Stimulated activated CD4-positive, alpha-beta T cell treated with anti-CD3 and anti-CD28 coated beads, Interleukin-2, amount 100 ng/mL, for 48 hours (primary cell): ENCODE data around the gene GARNL3.

ENCODE experiments used
- DNase-seq, 2 donors: peaks; one replicate each; pipeline ENCODE4 v3.0.0-alpha.2; 2020

The GARNL3 gene, protein sequence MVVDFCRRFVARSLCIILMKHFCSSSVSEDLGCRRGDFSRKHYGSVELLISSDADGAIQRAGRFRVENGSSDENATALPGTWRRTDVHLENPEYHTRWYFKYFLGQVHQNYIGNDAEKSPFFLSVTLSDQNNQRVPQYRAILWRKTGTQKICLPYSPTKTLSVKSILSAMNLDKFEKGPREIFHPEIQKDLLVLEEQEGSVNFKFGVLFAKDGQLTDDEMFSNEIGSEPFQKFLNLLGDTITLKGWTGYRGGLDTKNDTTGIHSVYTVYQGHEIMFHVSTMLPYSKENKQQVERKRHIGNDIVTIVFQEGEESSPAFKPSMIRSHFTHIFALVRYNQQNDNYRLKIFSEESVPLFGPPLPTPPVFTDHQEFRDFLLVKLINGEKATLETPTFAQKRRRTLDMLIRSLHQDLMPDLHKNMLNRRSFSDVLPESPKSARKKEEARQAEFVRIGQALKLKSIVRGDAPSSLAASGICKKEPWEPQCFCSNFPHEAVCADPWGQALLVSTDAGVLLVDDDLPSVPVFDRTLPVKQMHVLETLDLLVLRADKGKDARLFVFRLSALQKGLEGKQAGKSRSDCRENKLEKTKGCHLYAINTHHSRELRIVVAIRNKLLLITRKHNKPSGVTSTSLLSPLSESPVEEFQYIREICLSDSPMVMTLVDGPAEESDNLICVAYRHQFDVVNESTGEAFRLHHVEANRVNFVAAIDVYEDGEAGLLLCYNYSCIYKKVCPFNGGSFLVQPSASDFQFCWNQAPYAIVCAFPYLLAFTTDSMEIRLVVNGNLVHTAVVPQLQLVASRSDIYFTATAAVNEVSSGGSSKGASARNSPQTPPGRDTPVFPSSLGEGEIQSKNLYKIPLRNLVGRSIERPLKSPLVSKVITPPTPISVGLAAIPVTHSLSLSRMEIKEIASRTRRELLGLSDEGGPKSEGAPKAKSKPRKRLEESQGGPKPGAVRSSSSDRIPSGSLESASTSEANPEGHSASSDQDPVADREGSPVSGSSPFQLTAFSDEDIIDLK

DNA sequence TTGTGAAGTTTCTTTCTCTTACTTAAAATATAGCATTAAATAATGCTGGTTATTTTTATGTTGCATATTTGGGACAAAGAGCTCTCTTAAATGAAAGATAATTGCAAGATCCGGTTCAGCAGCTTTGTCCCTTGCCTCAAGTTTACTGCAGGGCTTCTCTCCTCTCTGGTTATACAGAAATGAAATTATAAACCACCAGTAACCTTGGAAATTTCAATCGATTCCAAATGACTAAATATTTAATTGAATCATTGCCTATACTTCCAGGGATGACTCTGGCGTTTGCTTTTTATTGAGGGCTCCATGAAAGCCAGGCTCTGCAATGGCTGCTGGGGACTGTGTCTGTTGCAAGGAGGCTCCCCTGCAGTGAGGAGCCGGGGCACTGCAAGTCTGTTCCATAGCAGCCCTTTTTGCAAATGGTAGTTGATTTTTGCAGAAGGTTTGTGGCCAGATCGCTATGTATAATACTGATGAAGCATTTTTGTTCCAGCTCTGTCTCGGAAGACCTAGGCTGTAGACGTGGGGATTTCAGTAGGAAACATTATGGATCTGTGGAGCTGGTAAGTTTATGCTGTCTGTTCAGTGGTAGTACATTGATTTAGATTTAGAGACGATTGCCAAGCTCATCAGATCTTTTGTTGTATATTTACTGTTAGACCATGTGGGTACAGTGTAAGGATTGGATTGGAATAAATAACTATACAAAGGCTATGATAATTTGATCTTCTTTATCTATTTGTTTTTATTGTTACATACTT lies at the start of gene GARNL3:
Gene GARNL3 (plus strand): TSS at position 313 of the 758 bp plus-strand sequence. CDS start 104 bp downstream, at position 417.
- DNase-seq: no peak

DNA sequence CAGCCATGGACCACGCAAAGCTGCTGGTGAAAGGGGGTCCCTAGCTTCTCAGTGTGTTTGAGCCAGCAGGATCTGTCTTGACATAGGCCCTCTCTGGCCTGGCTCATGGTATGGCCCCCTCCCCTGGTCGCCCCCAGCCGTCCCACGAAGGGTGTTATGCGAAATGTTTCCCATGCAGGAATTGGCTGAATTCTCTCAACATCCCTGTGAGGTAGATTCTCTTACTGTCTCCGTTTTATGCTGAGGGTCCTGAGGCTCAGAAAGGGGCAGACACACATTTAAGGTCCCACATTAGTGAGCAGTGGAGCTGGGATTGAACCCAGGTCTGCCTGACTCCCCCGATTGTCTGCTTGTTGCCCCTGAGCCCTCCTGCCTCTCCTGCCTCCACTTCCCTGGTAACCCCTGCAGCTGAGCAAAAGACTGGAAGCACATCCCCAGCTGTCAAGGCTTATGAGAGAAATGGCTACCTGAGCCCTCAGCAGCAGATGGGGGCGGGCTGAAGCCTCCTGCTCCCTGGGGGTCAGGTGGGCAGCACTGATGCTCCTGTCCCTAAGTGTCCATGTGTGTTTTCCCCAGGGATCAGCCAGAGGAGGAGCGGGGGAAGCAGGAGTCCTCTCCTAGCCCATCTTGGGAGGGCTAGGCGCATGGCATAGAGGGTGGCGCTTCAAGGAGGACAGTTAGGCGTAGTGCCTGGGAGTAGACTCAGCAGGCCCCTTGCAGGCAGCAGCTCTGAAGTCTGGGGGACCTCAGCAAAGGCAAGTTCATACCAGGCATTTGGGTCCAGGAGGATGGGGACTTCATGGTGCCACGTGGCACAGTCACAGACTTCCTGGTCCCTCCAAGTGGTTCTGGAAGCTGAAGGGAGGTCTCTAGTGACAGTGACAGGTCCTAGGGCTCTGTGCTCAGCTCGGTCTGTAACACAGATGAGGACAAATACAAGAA lies 49.0 kb upstream of the GARNL3 start:
- DNase-seq: no peak

DNA sequence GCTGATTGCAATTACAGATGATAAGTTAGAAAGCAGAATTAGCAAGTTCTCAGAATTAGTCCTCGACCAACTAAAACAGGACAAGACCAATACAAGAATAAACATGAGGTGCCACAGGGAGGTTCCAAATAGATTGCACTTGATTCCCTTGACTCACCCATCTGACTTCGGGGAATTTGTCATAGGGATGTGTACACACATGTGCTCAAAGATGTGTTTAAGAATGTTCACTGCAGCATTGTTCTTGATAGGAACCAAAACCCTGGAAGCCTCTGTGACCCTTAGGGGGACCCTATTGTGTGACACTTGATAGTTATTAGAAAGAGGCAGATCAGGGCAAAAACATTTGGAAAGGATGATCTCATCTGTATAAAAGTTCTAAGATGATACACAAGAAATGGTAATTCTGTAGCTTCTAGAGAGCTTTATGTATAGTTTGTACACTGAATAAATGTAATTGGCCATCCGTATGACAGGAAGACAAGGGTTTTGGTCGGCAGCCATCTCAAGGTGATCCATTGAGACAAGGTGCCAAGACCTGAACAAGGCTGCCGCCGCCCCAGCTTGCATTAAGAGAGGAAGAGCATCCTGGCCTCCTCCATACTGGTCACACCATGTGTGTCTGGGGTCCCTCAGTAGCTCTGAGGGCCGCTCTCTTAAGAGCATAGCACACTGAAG lies 48.2 kb upstream of the GARNL3 start:
- no peak for DNase-seq

DNA sequence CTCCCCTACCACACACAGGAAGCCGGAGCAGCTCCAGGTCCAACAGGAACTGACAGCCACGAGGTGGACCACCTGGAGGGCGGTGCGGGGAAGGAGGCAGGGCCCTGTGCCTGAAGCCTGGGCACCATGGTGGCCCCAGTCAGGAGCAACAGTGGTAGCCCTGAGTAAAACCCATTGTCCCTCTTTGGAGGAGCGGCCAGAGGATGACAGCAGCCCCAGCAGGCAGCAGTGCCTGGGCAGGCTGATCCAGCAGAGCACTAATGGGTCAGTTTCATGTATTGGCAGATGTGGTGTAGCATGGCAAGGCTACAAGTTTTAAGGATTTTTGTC lies 47.7 kb upstream of the GARNL3 start:
- DNase-seq: no peak

DNA sequence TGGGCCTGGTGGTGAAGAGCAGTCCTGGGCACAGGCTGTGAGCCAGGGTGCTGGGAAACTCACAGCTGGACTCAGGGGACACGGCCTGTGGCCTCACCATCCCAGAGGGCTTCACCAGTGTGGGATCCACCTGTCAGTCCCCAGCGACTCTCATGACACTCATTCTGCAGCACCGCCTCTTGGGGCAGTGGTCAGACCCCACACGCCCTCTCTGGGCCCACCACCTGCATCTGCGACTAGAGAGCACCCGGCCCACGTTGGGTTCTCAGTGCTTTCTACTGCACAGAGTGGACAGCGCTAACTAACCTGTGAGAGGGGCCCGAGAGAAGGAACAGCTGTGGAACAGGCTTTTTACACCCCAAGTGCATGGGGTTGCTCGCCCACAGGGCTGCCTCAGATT lies 45.8 kb upstream of the GARNL3 start:
- DNase-seq: no peak

DNA sequence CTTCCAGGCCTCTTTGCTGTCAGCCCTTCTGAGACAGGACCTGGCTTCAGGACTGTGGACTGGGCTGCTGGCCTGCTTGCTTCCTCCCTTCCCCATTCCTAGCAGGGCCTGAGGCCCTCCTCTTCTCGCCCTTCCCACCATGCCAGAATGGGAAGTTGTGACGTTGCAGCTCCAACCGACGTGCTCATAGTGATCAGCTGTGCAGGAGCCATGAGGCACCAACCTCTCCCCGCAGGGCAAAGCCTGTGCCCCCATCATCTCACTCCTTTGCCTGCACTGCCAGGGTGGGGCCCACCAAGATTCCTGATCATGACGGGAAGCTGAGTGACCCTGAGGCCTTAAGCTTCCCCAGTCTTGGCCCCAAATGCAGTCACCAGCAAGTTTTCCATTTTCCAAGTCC lies 45.1 kb upstream of the GARNL3 start:
- DNase-seq: no peak

DNA sequence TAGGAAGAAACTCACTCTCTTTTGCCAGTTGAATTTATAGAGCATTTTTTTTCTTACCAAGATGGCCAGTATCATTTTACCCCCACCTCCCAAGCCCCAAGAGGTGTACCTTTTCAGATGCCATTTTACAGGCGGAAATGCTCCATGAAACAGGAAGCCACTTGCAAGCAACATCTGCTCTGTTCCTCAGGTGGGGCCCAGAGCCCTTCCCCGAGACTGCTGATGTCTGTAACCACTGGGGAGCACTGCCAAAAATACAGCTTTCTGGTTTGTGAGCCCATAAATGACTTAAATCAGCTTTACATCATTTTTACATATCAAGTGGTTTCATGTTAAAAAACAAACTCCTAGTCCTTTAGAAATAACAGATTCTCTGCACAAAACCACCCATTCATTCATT lies 42.9 kb upstream of the GARNL3 start:
- no peak for DNase-seq

DNA sequence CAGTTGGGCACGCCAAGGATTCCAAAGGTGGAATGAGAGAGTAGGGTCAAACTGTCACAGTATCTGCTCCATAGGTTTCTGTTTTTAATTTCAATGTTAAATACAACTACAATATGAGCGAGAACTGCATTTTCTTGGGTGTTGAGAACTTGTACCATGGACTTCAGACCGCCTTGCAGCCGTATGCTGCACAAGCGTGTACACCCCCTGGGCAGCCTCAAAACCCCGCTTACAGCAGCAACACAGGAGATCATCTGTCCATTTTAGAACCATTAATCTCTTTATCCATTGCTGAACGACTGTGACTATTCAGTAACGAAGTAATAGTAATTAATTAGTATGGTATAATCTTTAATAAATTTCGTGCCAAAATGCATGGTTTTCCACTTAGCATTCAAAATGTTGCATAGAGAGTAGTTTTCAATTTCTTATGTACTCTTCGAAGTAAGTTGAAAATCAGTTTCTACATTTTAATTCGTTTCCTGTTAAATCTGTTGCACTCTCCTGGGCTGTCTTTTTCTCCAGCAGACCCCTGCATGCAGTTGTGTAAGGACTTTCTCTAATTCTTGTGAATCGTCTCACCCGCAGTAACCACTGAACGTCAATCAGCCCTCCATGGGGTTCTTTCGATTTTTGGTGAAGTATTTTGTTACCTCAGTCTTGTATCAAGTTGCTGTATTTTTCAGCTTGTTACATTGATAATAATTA lies 42.0 kb upstream of the GARNL3 start:
- DNase-seq: no peak

DNA sequence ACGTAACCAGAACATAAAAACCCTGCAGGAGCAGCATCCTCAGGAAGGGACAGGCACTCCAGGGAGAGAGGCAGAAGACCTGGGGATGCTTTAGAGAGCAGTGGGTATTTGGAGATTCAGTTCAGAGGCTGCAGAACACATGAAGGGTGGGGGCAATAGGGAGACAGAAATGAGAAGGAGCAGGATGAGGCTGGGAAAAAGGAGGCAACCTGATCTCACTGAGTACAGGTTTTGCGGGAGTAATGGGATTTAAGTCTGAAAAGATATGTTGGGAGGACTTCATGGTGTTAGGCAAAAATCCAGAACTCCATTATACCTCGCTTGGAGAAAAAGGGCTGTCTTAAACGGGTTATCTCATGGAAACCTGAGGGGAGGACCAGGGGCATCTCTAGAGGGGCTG lies 41.3 kb upstream of the GARNL3 start:
- DNase-seq: no peak

DNA sequence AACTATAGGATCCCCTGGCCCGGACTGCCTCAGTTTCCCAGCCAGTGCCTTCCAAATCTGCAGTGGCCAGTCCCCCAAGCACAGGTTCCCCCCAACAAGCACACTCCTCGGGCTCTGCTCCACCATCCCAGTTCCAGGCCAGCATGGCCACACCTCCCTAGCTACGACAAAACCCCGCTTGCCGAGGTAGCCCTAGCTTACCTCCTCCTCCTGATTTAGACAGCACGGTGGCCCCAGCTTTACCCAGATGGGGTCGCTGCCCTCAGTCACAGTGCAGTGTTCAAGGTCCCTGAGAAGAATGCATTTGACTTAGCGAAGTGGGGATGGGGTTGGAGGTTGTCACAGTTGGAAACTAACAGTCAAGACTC lies 40.8 kb upstream of the GARNL3 start:
- peak in 1 of 2 donors; percentile 6 for DNase-seq

DNA sequence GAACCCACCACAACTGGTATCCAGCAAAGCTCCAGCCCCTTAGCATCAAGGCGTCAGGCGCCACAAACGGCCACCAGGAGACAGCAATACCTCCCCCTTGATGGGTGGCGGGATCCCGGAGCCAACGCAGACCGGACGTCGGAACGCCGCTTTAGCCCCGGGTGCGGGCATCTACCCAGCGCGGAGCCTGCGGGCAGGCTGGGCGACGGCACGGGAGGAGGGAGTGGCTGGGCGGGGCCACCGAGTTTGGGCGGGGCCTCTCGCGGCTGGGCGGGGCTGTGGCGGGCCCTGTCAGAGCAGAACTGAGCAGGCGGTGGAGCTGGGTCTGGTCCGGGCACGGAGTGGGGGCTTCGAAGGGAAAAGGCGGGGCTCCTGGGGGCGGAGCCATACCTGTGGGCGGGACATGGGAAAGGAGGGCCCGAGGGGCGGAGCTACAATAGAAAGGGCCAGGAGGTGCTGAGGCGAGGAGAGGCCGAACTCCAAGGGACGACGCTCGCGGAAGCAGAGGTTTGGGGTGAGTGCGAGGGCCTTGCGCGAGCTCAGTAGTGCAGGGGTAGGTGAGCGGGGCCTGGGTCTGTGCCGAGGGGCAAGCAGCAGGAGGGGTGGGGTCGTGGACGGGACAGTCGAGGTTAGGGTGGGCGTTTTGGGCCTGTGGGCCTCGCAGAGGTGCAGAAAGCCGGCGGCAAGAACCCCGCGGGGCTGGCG lies 40.2 kb upstream of the GARNL3 start:
- DNase-seq: peak; percentile 76 to 84

DNA sequence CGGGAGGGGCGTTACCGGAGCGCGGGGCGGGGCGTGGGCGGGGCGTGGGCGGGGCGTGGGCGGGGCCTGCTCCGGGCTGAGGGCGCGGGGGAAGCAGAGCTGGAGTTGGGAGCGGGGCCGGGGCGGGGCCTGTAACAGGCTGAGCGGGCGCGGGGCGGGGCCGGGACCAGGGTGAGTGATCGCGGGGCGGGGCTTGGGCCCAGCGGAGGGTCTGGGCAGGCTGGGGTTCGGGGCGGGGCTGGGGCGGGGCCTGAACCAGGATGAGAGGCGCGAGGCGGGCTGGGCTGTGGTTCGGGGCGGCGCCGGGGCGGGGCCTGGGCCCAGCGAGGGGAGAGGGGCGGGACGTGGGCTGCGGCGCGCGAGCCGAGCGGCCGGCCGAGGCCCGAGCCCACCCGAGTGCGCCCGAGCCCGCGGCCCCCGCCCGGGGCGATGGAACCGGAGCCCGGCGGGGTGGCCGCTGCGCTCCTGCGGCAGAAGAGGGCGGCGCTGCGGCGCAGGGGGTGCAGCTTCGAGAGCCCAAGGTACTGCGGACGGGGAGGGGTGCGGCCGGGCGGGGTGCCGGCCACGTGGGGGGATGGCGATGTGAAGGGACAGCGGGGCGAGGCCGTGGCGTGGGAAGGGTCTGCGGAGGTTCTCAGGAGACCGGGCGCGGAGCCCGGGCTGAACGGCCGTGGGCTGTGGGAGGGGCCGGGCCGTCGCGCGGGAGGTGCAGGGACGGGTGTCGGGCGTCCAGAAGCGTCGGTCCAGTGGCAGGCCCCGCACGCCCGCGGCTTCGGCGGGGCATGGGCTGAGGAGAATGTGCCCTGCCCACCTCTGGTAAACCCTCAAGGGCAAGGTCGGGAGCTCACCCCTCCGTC lies 39.5 kb upstream of the GARNL3 start:
- peak; percentile 86 to 93 for DNase-seq

DNA sequence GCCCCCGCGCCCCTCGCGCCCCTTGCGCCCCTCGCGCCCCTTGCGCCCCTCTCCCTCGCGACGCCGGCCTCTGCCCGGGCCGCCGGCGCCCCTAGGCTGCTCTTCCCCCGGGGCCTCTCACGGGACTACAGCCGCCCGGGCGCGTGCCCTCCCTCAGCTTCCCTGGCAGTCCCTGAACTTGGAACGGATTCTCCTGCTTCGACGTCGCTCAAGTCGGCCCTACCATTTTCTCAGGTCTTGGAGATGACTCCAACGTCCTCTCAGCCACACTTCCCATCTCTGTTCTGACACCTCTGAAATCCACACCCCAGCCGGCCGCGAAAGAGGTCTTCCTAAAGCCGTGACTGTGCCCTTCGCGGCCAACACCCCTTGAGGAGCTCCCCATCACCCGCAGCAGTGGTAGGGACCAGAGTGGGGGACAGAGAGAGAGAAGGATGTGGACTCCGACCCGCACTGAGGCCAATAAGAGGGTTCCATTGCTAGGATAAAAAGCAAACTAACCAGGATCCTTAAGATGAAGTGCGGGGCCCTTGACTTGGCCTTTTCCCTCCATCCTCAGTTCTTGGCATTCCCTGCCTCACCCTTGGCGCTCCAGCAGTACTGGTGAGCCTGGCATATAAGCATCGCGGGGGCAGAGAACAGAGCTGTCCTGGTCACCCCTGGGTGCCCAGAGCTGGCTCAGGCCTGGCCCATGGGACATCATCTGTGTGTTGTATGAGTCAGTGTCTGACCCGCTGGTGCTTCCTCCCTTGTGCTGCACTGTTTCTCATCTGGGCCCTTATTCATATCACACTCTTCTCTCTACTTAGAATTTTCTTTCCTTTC lies 38.6 kb upstream of the GARNL3 start:
- no peak for DNase-seq

DNA sequence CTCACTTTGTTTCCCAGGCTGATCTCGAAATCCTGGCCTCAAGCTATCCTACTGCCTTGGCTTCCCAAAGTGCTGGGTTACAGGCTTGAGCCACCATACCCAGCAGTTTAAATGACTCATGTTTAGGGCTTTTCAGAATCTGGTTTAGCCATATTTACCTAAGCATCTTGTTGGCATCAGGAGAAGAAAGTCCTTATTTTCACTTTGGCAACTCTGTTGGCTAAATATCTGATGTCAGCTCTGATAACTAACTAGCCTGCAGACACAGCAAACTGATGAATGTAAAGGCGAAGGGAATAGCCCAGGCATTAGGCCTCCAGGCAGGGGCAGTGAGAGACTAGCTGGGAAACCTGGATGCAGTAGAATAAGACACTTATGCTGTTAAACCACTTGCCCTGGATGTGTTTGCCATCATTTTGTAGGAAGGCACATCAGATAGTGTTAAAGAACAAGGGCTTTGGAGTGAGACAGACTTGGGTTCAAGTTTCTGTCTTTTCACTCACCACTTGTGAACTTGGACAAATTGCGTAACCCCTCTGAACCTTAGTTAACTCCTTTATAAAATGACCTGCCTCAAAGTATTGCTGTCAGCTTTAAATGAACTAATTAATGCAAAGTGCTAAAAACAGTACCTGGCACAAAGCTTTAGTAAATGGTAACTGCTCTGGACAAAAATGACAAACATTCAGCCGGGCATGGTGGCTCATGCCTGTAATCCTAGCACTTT lies 34.7 kb upstream of the GARNL3 start:
- DNase-seq: no peak

DNA sequence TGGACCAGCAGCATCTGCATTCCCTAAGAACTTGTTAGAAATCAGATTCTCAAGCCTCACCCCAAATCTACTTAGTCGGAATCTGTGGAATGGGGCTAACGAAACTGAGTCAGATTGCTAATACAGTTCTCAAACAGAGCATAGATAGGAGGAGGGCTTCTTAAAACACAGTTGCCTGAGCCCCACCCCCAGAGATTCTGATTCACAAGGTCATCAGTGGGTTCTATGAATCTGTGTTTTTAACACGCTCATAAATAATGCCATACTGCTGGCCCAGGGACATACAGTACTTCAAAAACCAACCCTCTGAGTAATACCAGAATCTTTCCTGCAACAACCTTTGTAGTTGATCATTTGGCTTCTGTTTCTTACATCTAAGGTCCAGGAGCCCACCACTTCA lies 32.9 kb upstream of the GARNL3 start:
- DNase-seq: no peak

DNA sequence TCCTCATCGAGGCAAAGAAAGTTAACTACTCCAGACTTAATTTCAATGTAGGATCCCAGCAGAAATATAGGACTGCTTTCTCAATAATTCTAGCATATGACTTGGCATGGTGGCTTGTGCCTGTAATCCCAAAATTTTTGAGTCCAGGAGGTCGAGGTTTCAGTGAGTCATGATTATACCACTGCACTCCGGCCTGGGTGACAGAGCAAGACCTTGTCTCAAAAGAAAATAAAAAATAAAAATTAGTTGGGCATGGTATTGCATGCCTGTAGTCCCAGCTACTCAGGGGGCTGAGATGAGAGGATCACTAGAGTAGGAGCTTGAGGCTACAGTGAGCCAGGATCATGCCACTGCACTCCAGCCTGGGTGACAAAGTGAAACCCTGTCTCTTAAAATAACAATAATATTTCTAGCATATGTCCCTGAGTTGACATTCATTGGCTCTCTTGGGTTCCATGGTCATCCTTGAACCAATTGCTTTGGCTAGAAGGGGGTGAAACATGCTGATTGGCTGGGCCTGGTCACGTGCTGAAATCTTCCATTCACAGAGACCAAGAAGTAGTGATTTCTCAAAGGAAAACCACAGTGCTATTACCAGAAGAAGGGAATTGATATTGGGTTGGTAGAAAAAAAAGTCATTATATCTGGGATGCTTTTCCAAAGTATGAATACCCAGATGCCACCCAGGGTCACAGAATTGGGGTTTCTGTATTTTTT lies 31.6 kb upstream of the GARNL3 start:
- DNase-seq: no peak

DNA sequence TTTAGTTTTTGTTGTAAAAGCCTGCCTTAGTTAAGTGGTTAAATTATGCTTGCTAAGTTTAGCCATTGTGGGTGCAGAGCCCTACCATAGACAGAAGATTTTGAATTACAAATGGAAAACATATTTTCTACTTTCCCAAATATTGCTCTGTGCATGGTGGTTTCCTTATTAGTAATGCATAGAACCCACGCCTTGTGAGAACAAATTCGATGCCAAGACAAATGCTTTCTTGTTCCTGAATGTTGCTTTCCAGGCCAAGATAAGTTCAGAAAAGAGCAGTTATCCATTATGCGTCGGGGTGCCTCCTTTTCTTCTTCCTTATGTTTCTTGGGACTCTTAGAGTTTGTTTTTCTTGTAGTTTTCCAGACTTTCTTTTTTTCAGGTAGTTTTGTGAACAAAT lies 31.0 kb upstream of the GARNL3 start:
- no peak for DNase-seq
